GM12874 (cell line): ENCODE data around the gene ABCC1.

Source experiments
- TF ChIP-seq, protein P1 (sequence below): IDR thresholded peaks from 2 replicates; pipeline ENCODE4 v1.5.1; 2011; ENCODE audit warnings: low read depth, mild to moderate bottlenecking, control low read depth, low read length, moderate library complexity; ENCODE audit not compliant: insufficient read depth

Gene ABCC1

DNA sequence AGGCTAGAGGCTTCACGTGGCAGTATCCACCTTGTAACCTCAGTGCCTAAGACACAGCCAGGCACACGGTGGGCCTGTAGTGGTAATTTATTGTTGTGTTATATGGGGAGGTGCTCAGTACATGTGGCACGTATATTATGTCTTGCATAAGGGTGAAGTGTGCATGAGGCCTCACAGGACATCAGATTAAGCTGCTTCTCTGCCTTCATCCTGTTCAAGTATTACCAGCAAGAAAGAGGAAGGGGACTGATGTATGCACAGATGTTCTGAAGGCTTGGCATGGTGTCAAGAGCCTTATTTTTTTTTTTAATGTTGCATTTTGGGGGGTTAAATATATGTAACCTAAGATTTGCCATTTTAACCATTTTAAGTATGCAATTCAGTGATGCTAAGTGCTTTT, 71.6 kb downstream of the ABCC1 start:
- TF ChIP-seq, protein P1, sequence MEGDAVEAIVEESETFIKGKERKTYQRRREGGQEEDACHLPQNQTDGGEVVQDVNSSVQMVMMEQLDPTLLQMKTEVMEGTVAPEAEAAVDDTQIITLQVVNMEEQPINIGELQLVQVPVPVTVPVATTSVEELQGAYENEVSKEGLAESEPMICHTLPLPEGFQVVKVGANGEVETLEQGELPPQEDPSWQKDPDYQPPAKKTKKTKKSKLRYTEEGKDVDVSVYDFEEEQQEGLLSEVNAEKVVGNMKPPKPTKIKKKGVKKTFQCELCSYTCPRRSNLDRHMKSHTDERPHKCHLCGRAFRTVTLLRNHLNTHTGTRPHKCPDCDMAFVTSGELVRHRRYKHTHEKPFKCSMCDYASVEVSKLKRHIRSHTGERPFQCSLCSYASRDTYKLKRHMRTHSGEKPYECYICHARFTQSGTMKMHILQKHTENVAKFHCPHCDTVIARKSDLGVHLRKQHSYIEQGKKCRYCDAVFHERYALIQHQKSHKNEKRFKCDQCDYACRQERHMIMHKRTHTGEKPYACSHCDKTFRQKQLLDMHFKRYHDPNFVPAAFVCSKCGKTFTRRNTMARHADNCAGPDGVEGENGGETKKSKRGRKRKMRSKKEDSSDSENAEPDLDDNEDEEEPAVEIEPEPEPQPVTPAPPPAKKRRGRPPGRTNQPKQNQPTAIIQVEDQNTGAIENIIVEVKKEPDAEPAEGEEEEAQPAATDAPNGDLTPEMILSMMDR = no peak

DNA sequence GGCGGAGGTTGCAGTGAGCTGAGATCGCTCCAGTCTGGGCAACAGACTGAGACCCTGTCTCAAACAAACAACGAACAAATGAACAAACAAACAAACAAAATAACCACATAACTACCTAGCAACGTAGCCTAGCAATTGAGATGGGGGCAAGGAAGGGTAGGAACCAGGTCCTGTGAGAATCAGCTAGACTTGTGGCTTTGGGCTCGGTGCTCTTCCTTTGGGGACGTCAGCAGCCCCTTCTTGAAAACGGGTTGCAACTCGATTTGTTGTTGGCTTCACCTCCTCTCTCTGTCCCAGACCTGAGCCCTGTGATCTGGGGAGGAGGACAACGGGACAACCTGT, 72.2 kb downstream of the ABCC1 start:
- TF ChIP-seq, protein P1 = no peak

DNA sequence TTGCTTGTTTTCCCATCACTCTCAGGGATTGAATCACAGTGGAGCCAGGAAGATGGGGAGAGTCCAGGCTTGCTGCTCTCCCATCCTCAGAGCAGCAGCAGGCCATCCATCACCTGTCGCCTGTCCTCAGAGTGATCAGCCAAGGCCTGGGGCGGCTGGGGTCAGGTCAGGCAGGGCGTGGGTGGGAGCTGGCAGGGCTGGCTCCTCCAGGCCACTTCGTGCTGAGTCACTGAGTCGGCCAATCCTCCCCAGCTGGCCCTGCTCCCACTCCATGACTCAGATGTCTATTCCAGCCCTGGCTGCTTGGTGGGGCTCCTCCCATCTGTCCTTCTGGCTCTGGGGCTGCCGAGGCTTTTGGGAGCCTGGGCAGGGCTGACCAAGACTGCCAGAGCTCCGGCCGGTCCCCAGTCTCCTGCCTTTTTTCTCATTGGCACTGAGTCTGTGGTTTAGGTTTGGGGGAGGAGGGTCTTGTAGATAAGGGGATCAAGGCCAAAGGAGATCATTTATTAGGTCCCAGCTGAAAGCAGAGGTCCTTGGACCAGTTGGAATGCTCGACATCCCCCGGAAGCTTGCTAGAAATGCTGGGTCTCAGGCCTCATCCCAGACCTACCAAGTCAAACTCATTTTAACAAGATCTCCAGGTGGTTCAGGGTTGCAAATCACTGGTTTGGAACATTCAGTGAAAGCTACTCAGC, 72.7 kb downstream of the ABCC1 start:
- TF ChIP-seq, protein P1 = no peak

DNA sequence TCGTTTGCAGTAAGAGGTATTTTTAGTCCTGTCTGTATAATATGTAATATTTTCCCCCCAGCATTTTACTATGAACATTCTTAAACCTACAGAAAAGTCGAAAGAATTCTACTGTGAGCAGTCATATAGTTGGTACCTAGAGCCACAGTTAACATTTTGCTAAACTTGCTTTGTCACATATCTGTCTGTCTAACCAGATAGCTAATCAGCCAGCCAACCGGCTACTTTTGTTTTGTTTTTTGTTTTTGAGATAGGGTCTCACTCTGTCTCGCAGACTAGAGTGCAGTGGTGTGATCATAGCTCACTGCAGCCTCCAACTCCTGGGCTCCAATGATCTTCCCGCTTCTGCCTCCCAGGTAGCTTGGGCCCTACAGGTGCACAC, 73.3 kb downstream of the ABCC1 start:
- TF ChIP-seq, protein P1 = no peak

DNA sequence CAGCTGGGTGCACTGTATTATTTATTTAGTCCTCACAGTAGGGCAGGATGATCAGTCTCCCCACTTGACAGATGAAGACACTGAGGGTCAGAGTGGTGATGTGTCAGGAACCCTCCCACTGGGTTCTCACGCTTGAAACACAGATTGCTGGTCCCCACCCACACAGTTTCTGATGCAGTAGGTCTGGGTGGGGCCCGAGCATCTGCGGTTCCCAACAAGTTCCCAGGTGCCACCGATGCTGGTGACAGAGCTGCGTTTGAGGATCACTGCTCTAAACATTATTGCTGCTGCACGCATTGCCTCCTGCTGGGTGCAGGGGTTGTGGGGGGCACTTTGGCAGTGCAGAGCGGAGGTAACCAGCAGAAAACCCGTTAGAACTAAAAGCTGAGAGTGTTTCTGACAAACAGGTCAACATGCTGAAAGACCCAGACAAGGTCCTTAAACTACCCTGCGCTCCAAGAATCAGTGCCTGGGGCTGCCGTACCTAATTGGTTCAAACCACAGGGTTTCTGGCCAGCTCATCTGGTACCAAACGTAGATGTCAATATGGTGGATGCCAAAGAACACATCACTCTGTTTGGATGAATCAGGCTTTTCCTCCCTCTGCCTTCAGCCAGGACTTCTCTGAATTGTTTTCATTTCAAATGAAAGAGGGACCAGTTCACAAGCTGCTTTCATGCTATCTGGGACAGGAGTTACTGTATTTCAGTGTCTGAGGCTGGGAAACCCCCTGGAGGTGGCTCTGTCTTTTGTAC, 76.0 kb downstream of the ABCC1 start:
- TF ChIP-seq, protein P1 = no peak

DNA sequence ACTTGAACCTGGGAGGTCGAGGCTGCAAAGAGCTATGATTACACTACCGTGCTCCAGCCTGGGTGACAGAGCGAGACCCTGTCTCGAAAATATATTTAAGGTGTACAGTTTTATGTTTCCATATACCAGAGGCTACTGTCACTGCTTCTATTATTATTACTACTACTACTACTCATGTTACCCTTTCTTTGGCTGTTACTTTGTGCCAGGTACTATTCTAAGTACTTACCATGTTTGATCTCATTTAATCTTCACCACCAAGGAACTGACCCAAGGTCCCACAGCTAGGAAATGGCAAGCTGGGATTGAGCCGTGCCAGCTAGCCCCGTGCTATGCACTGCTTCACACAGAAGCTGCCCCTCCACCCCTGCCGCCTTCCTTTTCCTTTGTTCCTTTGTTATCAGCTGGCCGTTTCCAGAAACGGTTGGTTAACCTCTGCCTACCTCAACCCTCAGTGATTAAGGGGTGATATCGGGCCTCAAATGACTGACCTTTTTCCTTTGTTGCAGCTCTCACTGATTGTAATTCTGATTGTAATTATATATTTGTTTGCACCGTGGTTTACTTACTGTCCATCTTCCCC, 78.4 kb downstream of the ABCC1 start:
- TF ChIP-seq, protein P1 = no peak

DNA sequence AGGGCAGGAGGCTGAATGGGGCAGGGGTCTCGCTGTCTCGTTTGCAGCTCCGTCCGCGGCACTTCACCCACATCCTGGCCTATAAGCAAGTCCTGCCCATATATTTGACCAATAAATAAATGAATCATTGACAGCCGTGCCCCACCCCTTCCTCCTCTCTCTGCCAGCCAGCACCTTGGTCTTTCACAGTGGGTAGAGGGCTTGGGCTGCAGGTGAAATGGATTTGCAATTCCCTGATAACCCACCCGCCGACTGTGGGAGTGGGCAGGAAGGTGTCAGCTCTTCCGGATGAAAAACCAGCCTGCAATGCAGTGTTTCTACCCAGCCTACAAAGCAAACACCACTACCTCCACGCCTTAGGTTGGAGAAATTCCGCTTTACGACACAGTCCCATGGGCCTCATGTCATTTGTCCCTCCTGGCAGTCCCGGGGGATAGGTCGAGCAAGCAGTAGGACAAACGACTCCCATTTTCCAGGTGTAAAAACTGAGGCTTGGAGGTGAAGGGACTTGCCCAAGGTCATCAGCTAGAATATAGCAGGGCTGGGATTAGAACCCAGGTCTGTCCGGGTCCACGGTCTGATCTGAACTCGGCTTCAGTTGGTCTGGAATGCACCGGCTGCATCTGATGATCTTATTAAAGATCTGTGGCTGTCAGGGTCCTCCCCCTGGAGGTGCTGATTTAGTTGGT, 79.0 kb downstream of the ABCC1 start:
- TF ChIP-seq, protein P1 = no peak
